Vein endothelial cell (primary cell): Measurements from ENCODE around the gene ALDH3B1. TPM values are rescaled to one million over a fixed set of nuclear protein-coding genes. Genes with fewer than 3 reads are reported as not detected.

Experiments used
- small RNA-seq: library from RNA; depleted of rRNA; stranded (forward); fragments of <200 nt; gene quantifications from one replicate; pipeline ENCODE3, GENCODE V24; 2012
- total RNA-seq: library from RNA; depleted of rRNA; stranded (reverse); fragments of >200 nt; gene quantifications from 2 replicates; pipeline ENCODE4 v1.2.3, GENCODE V29; 2012

ALDH3B1 gene
- 0.67 and 2.0 TPM in 2 replicates for total RNA-seq

GRCh38 chr11:68010090-68011041 lies at the start of gene ALDH3B1:
TSS of gene ALDH3B1 (plus strand) at chr11:68010327. CDS start at chr11:68015298, 4,971 bp downstream.

GRCh38 chr11:68003846-68004550 lies 6.1 kb upstream of the ALDH3B1 start, which contains the start of gene UNC93B1:
TSS of gene UNC93B1 (minus strand) at chr11:68004097. CDS start at chr11:68004043, 54 bp downstream.

GRCh38 chr11:68030318-68031143 lies 20.4 kb downstream of the ALDH3B1 start, which contains the start of gene NDUFS8:
TSS of gene NDUFS8 (plus strand) at chr11:68030681. CDS start at chr11:68032152, 1,471 bp downstream.

GRCh38 chr11:68038718-68039525 lies 28.8 kb downstream of the ALDH3B1 start, which contains the start of gene TCIRG1:
TSS of gene TCIRG1 (plus strand) at chr11:68039025. CDS start at chr11:68041272, 2,247 bp downstream.

Small RNA genes lying within 50 kb of the gene (small RNA-seq; reads per million reads assigned to genes)
- gene MIR6753: not detected

Other genes starting within 250 kb of the ALDH3B1 start
- gene UNC93B1, start 6.2 kb upstream of the ALDH3B1 start, total RNA-seq: 15.8 and 24.5 TPM in 2 replicates
- 65.5 and 84.6 TPM in 2 replicates for gene NDUFS8, start 20.4 kb downstream of the ALDH3B1 start, total RNA-seq
- gene TCIRG1, start 28.7 kb downstream of the ALDH3B1 start, total RNA-seq: 90.3 and 128 TPM in 2 replicates
- 18.0 and 24.6 TPM in 2 replicates for gene CHKA, start 111.1 kb downstream of the ALDH3B1 start, total RNA-seq
- gene KMT5B, start 203.0 kb downstream of the ALDH3B1 start, total RNA-seq: 27.4 and 28.1 TPM in 2 replicates